Measurements from ENCODE around the gene TSPOAP1.

TSPOAP1 gene

GRCh38 chr17:58329810-58330537, 1.4 kb upstream of the TSPOAP1 start:
- peak in 1 of 2 donors; percentile 76 for DNase-seq (ENCODE audit: low read depth in 1 of 2, low spot score in 1 of 2)

- DNase-seq (ENCODE audit: low read depth in 1 of 2, low spot score in 1 of 2) = peak; percentile 77 to 93
Measured at GRCh38 chr17:58329035-58329809, 627 bp upstream of the TSPOAP1 start.

GRCh38 chr17:58327363-58328194, 1.0 kb downstream of the TSPOAP1 start:
- no peak for DNase-seq (ENCODE audit: low read depth in 1 of 2, low spot score in 1 of 2)

- no peak for DNase-seq (ENCODE audit: low read depth in 1 of 2, low spot score in 1 of 2)
Measured at GRCh38 chr17:58326609-58327362, 1.8 kb downstream of the TSPOAP1 start.

- no peak for DNase-seq (ENCODE audit: low read depth in 1 of 2, low spot score in 1 of 2)
Measured at GRCh38 chr17:58325976-58326468, 2.6 kb downstream of the TSPOAP1 start.

GRCh38 chr17:58325289-58325726, 3.3 kb downstream of the TSPOAP1 start:
- DNase-seq (ENCODE audit: low read depth in 1 of 2, low spot score in 1 of 2) = no peak

- no peak for DNase-seq (ENCODE audit: low read depth in 1 of 2, low spot score in 1 of 2)
Measured at GRCh38 chr17:58324409-58325288, 3.9 kb downstream of the TSPOAP1 start.

GRCh38 chr17:58324056-58324408, 4.6 kb downstream of the TSPOAP1 start:
- DNase-seq (ENCODE audit: low read depth in 1 of 2, low spot score in 1 of 2) = no peak

GRCh38 chr17:58323366-58324055, 5.1 kb downstream of the TSPOAP1 start:
- DNase-seq (ENCODE audit: low read depth in 1 of 2, low spot score in 1 of 2) = no peak

GRCh38 chr17:58322581-58323185, 5.9 kb downstream of the TSPOAP1 start:
- DNase-seq (ENCODE audit: low read depth in 1 of 2, low spot score in 1 of 2) = no peak

- DNase-seq (ENCODE audit: low read depth in 1 of 2, low spot score in 1 of 2) = no peak
Measured at GRCh38 chr17:58321571-58322525, 6.7 kb downstream of the TSPOAP1 start.

GRCh38 chr17:58320570-58321323, 7.8 kb downstream of the TSPOAP1 start:
- DNase-seq (ENCODE audit: low read depth in 1 of 2, low spot score in 1 of 2) = no peak

GRCh38 chr17:58320163-58320558, 8.4 kb downstream of the TSPOAP1 start:
- no peak for DNase-seq (ENCODE audit: low read depth in 1 of 2, low spot score in 1 of 2)

- DNase-seq (ENCODE audit: low read depth in 1 of 2, low spot score in 1 of 2) = no peak
Measured at GRCh38 chr17:58319173-58320162, 9.1 kb downstream of the TSPOAP1 start.

GRCh38 chr17:58318627-58319172, 9.9 kb downstream of the TSPOAP1 start:
- DNase-seq (ENCODE audit: low read depth in 1 of 2, low spot score in 1 of 2) = no peak
